Adrenal gland (tissue), 5 donors: ENCODE data around the gene CDK10.

Experiments
- POLR2A ChIP-seq, 2 donors: fragments of 450-650 bp; IDR thresholded peaks; one replicate each; pipeline ENCODE4 v1.6.1; 2017; ENCODE audit warnings: antibody characterized with exemption in 2 of 2, mild to moderate bottlenecking in 2 of 2, moderate library complexity in 1 of 2
- TF ChIP-seq, protein P1 (sequence below), 6 experiments: fragments of 450-650 bp in 4 of 6; fragments of 200-600 bp in 2 of 6; sonication (generic) in 1 of 6; IDR thresholded peaks; 1 replicate in 5 of 6; 2 replicates in 1 of 6; pipeline versions ENCODE4 v1.5.1 to v1.8.0; 2016 to 2021; ENCODE audit warnings: antibody characterized with exemption in 6 of 6, mild to moderate bottlenecking in 2 of 6, moderate library complexity in 1 of 6
- donor health status: DM: no; HTN: no; CAD: no.

DNA sequence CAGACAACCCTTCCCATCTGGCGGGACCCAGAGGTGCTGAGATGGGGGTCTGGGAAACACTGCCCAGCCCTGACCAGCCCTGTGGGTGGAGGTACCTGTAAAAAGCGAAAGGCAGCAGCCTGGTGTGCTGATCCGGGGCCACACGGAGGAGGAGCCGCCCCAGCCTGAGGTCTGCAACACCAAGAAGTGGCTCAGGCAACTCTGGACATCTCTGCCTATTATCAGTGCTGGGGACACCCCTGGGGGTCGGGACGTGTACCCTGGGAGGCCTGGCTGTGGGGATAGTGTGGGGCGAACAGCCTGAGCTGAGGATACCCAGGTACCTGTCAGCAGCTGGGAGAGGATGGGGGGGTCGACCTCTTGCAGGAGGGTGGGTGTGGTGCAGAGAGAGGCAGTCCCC lies 52.9 kb downstream of the CDK10 start:
- TF ChIP-seq, protein P1, sequence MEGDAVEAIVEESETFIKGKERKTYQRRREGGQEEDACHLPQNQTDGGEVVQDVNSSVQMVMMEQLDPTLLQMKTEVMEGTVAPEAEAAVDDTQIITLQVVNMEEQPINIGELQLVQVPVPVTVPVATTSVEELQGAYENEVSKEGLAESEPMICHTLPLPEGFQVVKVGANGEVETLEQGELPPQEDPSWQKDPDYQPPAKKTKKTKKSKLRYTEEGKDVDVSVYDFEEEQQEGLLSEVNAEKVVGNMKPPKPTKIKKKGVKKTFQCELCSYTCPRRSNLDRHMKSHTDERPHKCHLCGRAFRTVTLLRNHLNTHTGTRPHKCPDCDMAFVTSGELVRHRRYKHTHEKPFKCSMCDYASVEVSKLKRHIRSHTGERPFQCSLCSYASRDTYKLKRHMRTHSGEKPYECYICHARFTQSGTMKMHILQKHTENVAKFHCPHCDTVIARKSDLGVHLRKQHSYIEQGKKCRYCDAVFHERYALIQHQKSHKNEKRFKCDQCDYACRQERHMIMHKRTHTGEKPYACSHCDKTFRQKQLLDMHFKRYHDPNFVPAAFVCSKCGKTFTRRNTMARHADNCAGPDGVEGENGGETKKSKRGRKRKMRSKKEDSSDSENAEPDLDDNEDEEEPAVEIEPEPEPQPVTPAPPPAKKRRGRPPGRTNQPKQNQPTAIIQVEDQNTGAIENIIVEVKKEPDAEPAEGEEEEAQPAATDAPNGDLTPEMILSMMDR (IDR thresholded peaks at IDR 0.05) = no peak
- TF ChIP-seq POLR2A (IDR thresholded peaks at IDR 0.05) = no peak
